Fibroblast of pulmonary artery (primary cell): ENCODE data around the gene POFUT2.

Experiments used
- DNase-seq: peaks from one replicate; pipeline ENCODE4 v3.0.0-alpha.2; 2010; ENCODE audit warnings: low read depth
- H3K4me3 ChIP-seq: replicated peaks from 2 replicates; pipeline ENCODE4 v1.5.1; 2011; ENCODE audit warnings: low read depth, mild to moderate bottlenecking, control low read depth, low read length, moderate library complexity
- TF ChIP-seq, protein P1 (sequence below): IDR thresholded peaks from 2 replicates; pipeline ENCODE4 v1.5.1; 2011; ENCODE audit warnings: mild to moderate bottlenecking, control low read depth, low read length, inconsistent platforms; ENCODE audit errors: missing control alignments

The POFUT2 gene

GRCh38 chr21:45228171-45228641 is 59.5 kb downstream of the POFUT2 start:
- DNase-seq: peak; percentile 94
- TF ChIP-seq, protein P1, sequence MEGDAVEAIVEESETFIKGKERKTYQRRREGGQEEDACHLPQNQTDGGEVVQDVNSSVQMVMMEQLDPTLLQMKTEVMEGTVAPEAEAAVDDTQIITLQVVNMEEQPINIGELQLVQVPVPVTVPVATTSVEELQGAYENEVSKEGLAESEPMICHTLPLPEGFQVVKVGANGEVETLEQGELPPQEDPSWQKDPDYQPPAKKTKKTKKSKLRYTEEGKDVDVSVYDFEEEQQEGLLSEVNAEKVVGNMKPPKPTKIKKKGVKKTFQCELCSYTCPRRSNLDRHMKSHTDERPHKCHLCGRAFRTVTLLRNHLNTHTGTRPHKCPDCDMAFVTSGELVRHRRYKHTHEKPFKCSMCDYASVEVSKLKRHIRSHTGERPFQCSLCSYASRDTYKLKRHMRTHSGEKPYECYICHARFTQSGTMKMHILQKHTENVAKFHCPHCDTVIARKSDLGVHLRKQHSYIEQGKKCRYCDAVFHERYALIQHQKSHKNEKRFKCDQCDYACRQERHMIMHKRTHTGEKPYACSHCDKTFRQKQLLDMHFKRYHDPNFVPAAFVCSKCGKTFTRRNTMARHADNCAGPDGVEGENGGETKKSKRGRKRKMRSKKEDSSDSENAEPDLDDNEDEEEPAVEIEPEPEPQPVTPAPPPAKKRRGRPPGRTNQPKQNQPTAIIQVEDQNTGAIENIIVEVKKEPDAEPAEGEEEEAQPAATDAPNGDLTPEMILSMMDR: no peak

GRCh38 chr21:45227735-45228134 is 60.0 kb downstream of the POFUT2 start:
- H3K4me3 ChIP-seq: no peak overlapping the region
- DNase-seq: no peak
- TF ChIP-seq, protein P1: peak; percentile 1

More at GRCh38 chr21:45228171-45228641, 59.5 kb downstream of the POFUT2 start:
- no peak overlapping the region for H3K4me3 ChIP-seq

GRCh38 chr21:45226540-45227326 is 61.0 kb downstream of the POFUT2 start:
- TF ChIP-seq, protein P1: no peak
- H3K4me3 ChIP-seq: no peak overlapping the region
- DNase-seq: no peak

GRCh38 chr21:45225741-45226327 is 61.9 kb downstream of the POFUT2 start:
- DNase-seq: no peak
- TF ChIP-seq, protein P1: no peak
- no peak overlapping the region for H3K4me3 ChIP-seq

DNA sequence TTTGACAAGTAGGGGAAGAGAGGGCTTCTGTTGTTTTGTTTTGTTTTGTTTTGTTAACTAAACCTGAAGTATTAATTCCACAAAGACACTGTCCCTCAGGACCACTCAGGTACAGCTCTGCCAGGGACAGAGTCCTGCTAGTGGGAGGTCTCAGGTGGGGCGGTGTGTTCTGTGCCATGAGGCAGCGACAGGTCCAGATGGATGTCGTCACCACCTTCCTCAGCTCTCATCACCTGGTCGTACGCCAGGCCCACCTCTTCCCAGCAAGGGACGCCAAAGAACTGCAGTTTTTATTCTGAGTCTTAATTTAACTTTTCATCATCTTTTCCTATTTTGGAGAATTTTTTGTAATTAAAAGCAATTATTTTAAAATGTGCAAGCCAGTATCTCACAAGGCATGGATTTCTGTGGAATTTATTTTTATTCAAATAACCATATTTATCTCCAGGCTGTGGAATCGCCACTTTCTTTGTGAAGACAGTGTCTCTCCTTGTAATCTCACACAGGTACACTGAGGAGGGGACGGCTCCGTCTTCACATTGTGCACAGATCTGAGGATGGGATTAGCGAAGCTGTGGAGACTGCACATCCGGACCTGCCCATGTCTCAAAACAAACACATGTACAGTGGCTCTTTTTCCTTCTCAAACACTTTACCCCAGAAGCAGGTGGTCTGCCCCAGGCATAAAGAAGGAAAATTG is 62.5 kb downstream of the POFUT2 start:
- TF ChIP-seq, protein P1: no peak
- H3K4me3 ChIP-seq: no peak overlapping the region
- no peak for DNase-seq

GRCh38 chr21:45224189-45224938 is 63.3 kb downstream of the POFUT2 start:
- TF ChIP-seq, protein P1: no peak
- no peak for DNase-seq
- no peak overlapping the region for H3K4me3 ChIP-seq
